K562 (cell line): Measurements from ENCODE around the gene MARCKSL1. TPM values are rescaled to one million over a fixed set of nuclear protein-coding genes. Genes with fewer than 3 reads are reported as not detected.

Experiments used
- BCOR ChIP-seq: fragments of 450-650 bp; IDR thresholded peaks from 2 replicates; pipeline ENCODE4 v1.6.1; 2016
- BDP1 ChIP-seq: IDR thresholded peaks from 3 replicates; pipeline ENCODE4 v1.6.1; 2011; ENCODE audit not compliant: insufficient read length, insufficient read depth
- ETS2 ChIP-seq: IDR thresholded peaks from 2 replicates; pipeline ENCODE4 v1.6.1; 2016; ENCODE audit warnings: borderline replicate concordance, missing genetic modification characterization, mild to moderate bottlenecking, moderate library complexity, missing compliant biosample characterization; ENCODE audit not compliant: poor library complexity, severe bottlenecking
- FIP1L1 ChIP-seq: fragments of 200-400 bp; formaldehyde crosslinking; IDR thresholded peaks from 2 replicates; pipeline ENCODE4 v1.6.1; 2018; ENCODE audit warnings: mild to moderate bottlenecking, low read depth, low read length; ENCODE audit not compliant: poor library complexity, severe bottlenecking
- KLF1 ChIP-seq: fragments of 450-650 bp; IDR thresholded peaks from 2 replicates; pipeline ENCODE4 v1.6.1; 2016; ENCODE audit warnings: missing genetic modification characterization, missing compliant biosample characterization
- L3MBTL2 ChIP-seq: fragments of 450-650 bp; IDR thresholded peaks from 2 replicates; pipeline ENCODE4 v1.6.1; 2016; ENCODE audit warnings: mild to moderate bottlenecking, moderate library complexity
- MED1 ChIP-seq: sonication (generic); formaldehyde crosslinking; IDR thresholded peaks from 2 replicates; pipeline ENCODE4 v1.8.1; 2023; ENCODE audit warnings: missing genetic modification reagents, borderline replicate concordance
- RBM39 ChIP-seq: fragments of 200-400 bp; formaldehyde crosslinking; optimal IDR thresholded peaks from 2 replicates; pipeline ENCODE3; 2018; ENCODE audit warnings: low read depth, low read length
- RFX7 ChIP-seq: fragments of 250-450 bp; sonication (Bioruptor Pico); IDR thresholded peaks from 2 replicates; pipeline ENCODE4 v1.5.1; 2021; ENCODE audit warnings: mild to moderate bottlenecking
- RREB1 ChIP-seq: fragments of 250-450 bp; sonication (Bioruptor Pico); IDR thresholded peaks from 2 replicates; pipeline ENCODE4 v1.4.0; 2020
- SMARCA5 ChIP-seq: fragments of 450-650 bp; IDR thresholded peaks from 2 replicates; pipeline ENCODE4 v1.6.1; 2016
- SMARCC2 ChIP-seq: fragments of 450-650 bp; IDR thresholded peaks from 2 replicates; pipeline ENCODE4 v1.6.1; 2017; ENCODE audit warnings: antibody characterized with exemption, moderate library complexity, mild to moderate bottlenecking, low read depth
- SUPT5H ChIP-seq: fragments of 450-650 bp; IDR thresholded peaks from 2 replicates; pipeline ENCODE4 v1.6.1; 2016
- TCF15 ChIP-seq: fragments of 250-450 bp; sonication (Bioruptor Pico); IDR thresholded peaks from 2 replicates; pipeline ENCODE4 v1.8.0; 2022; ENCODE audit warnings: moderate library complexity, mild to moderate bottlenecking, inconsistent platforms
- ZFP91 ChIP-seq: sonication (generic); formaldehyde crosslinking; IDR thresholded peaks from 2 replicates; pipeline ENCODE4 v1.8.0; 2022; ENCODE audit warnings: mild to moderate bottlenecking, missing genetic modification reagents
- ZNF121 ChIP-seq: sonication (generic); formaldehyde crosslinking; conservative IDR thresholded peaks from 2 replicates; pipeline ENCODE4 v1.8.0; 2022; ENCODE audit warnings: missing genetic modification reagents
- ZNF165 ChIP-seq: fragments of 250-450 bp; sonication (Bioruptor Pico); IDR thresholded peaks from 2 replicates; pipeline ENCODE4 v1.4.0; 2020; ENCODE audit warnings: borderline replicate concordance
- ZNF282 ChIP-seq: sonication (generic); formaldehyde crosslinking; IDR thresholded peaks from 2 replicates; pipeline ENCODE4 v1.8.1; 2023; ENCODE audit warnings: missing genetic modification reagents
- ZNF347 ChIP-seq: fragments of 450-650 bp; formaldehyde crosslinking; IDR thresholded peaks from 2 replicates; pipeline ENCODE4 v1.4.0; 2020; ENCODE audit warnings: low read depth, mild to moderate bottlenecking, moderate library complexity
- ZNF561 ChIP-seq: fragments of 450-650 bp; formaldehyde crosslinking; conservative IDR thresholded peaks from 2 replicates; pipeline ENCODE4 v1.4.0; 2020; ENCODE audit warnings: mild to moderate bottlenecking, moderate library complexity
- polyA plus RNA-seq, 8 experiments: library from polyadenylated mRNA; depleted of rRNA in 4 of 8; stranded (reverse) in 5 of 8; unstranded in 3 of 8; fragments of >200 nt; fragmentation: Nextera tagmentation in 2 of 8; fragmentation: Illumina TruSeq in 1 of 8; extraction: Ambion mirVana in 2 of 8; extraction: Trizol in 1 of 8; gene quantifications; 2 replicates each; pipeline versions ENCODE4 v1.2.1 to v1.2.3, GENCODE V29; 2011 to 2014; ENCODE audit warnings: inconsistent platforms in 1 of 8, missing spikeins in 1 of 8
- total RNA-seq, 7 experiments: library from RNA; depleted of rRNA in 6 of 7; stranded (reverse); fragments of >200 nt in 6 of 7; fragmentation: Illumina TruSeq in 2 of 7; extraction: Trizol in 2 of 7; gene quantifications; 2 replicates each; pipeline versions ENCODE4 v1.2.1 to v1.2.3, GENCODE V29; 2011 to 2021; ENCODE audit warnings: low replicate concordance in 1 of 7

The MARCKSL1 gene
- total and polyA plus RNA-seq, 9 of the 15 experiments (the other 6 are each of a cell fraction or from before 2014, with no cell fraction given), result 14.7 to 325 (median 155) TPM

GRCh38 chr1:32350785-32351398, 14.9 kb upstream of the MARCKSL1 start (continued):
- TF ChIP-seq SMARCC2 (no peak), BCOR (peak; percentile 33; the same call in 1 of the 2 replicates), L3MBTL2 (peak; percentile 100), RFX7 (CRISPR knock-in tag) (0 out of 2 replicates have a peak, but pooled peaks have one; percentile 51), MED1 (CRISPR knock-in tag) (no peak), SMARCA5 (no peak), BDP1 (no peak), FIP1L1 (no peak), ETS2 (tag) (no peak), ZNF165 (CRISPR knock-in tag) (no peak), RREB1 (CRISPR knock-in tag) (peak; percentile 59; the same call in 1 of the 2 replicates), SUPT5H (no peak; the same call in 1 of the 2 replicates), ZNF347 (CRISPR knock-in tag) (no peak), ZNF282 (no peak), TCF15 (CRISPR knock-in tag) (peak; percentile 82; the same call in 1 of the 2 replicates), KLF1 (tag) (no peak), RBM39 (no peak), ZNF561 (no peak), ZNF121 (CRISPR knock-in tag) (no peak), ZFP91 (CRISPR knock-in tag) (no peak)
